ENCODE data around the gene EEF2K. TPM values are rescaled to one million over a fixed set of nuclear protein-coding genes. Genes with fewer than 3 reads are reported as not detected.

Gene EEF2K
- total and polyA plus RNA-seq, 2 of the 13 experiments (the other 11 are each of a cell fraction or from before 2014, with no cell fraction given): 22.0 to 23.8 TPM

DNA sequence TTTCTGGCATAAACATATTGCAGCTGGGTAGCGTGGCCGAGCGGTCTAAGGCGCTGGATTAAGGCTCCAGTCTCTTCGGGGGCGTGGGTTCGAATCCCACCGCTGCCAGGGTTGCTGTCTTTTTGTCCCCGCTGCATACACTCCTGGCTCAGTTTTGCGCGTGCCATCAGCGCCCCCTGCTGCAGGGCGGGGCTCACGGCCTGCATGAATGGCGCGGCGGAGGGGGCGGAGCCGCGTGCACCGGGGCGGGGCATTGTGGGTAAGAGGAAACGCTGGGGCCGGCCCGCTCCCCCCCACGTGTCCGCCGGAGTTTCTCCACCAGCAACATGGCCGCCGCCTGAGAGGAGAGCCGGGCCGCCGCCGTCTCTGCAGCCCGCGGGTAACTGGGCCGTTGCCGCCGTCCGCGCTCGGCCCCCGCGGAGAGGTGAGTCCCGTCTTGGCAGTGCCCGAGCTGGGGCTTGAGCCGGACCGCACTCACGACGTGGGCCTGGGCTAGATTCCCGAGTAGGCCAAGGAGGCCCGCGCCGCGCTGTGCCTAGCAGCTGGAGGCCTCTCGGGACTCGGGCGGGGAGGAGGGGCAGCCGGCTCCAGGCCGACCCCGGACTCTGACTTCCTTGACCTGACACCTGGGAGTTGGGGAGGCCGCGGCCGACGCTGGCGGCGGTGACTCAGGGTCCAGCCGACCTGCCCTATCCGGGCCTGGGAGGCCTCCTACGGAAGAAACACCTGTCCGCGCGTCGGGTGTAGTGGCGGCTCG is 91.2 kb downstream of the EEF2K start, which contains the start of gene POLR3E (continued):
- TF ChIP-seq RBFOX2 (IDR thresholded peaks at IDR 0.05; ENCODE audit: low read depth, low read length): peak; percentile 99
- TF ChIP-seq, protein P1, sequence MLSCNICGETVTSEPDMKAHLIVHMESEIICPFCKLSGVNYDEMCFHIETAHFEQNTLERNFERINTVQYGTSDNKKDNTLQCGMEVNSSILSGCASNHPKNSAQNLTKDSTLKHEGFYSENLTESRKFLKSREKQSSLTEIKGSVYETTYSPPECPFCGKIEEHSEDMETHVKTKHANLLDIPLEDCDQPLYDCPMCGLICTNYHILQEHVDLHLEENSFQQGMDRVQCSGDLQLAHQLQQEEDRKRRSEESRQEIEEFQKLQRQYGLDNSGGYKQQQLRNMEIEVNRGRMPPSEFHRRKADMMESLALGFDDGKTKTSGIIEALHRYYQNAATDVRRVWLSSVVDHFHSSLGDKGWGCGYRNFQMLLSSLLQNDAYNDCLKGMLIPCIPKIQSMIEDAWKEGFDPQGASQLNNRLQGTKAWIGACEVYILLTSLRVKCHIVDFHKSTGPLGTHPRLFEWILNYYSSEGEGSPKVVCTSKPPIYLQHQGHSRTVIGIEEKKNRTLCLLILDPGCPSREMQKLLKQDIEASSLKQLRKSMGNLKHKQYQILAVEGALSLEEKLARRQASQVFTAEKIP (CRISPR knock-in tag; IDR thresholded peaks at IDR 0.05; ENCODE audit: borderline replicate concordance): no peak
- TF ChIP-seq ZFYVE20 (CRISPR knock-in tag; IDR thresholded peaks at IDR 0.05; ENCODE audit: borderline replicate concordance, low read depth): peak; percentile 94
- peak; percentile 97 for TF ChIP-seq ZSCAN9 (CRISPR knock-in tag; IDR thresholded peaks at IDR 0.05; ENCODE audit: borderline replicate concordance)
- TF ChIP-seq KLF6 (CRISPR knock-in tag; IDR thresholded peaks at IDR 0.05): peak; percentile 95
- TF ChIP-seq RFX3 (CRISPR knock-in tag; IDR thresholded peaks at IDR 0.05): peak; percentile 39; the same call in 1 of the 2 replicates
- TF ChIP-seq ZNF207 (IDR thresholded peaks at IDR 0.05; ENCODE audit: borderline replicate concordance): no peak
- TF ChIP-seq EHMT2 (IDR thresholded peaks at IDR 0.05; ENCODE audit: borderline replicate concordance, low read depth, low read length): no peak
- peak; percentile 99 for TF ChIP-seq ZNF136 (CRISPR knock-in tag; IDR thresholded peaks at IDR 0.05; ENCODE audit: low read depth)
- TF ChIP-seq, protein P2, sequence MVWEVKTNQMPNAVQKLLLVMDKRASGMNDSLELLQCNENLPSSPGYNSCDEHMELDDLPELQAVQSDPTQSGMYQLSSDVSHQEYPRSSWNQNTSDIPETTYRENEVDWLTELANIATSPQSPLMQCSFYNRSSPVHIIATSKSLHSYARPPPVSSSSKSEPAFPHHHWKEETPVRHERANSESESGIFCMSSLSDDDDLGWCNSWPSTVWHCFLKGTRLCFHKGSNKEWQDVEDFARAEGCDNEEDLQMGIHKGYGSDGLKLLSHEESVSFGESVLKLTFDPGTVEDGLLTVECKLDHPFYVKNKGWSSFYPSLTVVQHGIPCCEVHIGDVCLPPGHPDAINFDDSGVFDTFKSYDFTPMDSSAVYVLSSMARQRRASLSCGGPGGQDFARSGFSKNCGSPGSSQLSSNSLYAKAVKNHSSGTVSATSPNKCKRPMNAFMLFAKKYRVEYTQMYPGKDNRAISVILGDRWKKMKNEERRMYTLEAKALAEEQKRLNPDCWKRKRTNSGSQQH (CRISPR knock-in tag; IDR thresholded peaks at IDR 0.05; ENCODE audit: low read depth): peak; percentile 81; the same call in 1 of the 2 replicates
- peak; percentile 99 for TF ChIP-seq CBX1 (IDR thresholded peaks at IDR 0.05; ENCODE audit: low read depth)
- TF ChIP-seq ZNF335 (CRISPR knock-in tag; IDR thresholded peaks at IDR 0.05): peak; percentile 89
- peak; percentile 92 for TF ChIP-seq ZNF160 (CRISPR knock-in tag; IDR thresholded peaks at IDR 0.05)
- TF ChIP-seq ZNF572 (CRISPR knock-in tag; IDR thresholded peaks at IDR 0.05): peak; percentile 35; the same call in 1 of the 2 replicates
- peak; percentile 96 for TF ChIP-seq GABPB1 (CRISPR knock-in tag; IDR thresholded peaks at IDR 0.05)
- TF ChIP-seq ATF1 (CRISPR knock-in tag; IDR thresholded peaks at IDR 0.05): no peak
- 0 out of 2 replicates have a peak, but pooled peaks have one; percentile 33 for TF ChIP-seq ZFAT (CRISPR knock-in tag; conservative IDR thresholded peaks at IDR 0.05)
- TF ChIP-seq, protein P3, sequence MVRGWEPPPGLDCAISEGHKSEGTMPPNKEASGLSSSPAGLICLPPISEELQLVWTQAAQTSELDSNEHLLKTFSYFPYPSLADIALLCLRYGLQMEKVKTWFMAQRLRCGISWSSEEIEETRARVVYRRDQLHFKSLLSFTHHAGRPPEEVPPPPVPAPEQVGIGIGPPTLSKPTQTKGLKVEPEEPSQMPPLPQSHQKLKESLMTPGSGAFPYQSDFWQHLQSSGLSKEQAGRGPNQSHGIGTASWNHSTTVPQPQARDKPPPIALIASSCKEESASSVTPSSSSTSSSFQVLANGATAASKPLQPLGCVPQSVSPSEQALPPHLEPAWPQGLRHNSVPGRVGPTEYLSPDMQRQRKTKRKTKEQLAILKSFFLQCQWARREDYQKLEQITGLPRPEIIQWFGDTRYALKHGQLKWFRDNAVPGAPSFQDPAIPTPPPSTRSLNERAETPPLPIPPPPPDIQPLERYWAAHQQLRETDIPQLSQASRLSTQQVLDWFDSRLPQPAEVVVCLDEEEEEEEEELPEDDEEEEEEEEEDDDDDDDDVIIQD (CRISPR knock-in tag; IDR thresholded peaks at IDR 0.05; ENCODE audit: low read depth): peak; percentile 90
- TF ChIP-seq SP5 (CRISPR knock-in tag; IDR thresholded peaks at IDR 0.05; ENCODE audit: borderline replicate concordance, low read depth): peak; percentile 97
- TF ChIP-seq PITX1 (CRISPR knock-in tag; IDR thresholded peaks at IDR 0.05): peak; percentile 99
- peak; percentile 34; the same call in 1 of the 2 replicates for TF ChIP-seq ZNF549 (CRISPR knock-in tag; IDR thresholded peaks at IDR 0.05)
- TF ChIP-seq ZNF205 (CRISPR knock-in tag; IDR thresholded peaks at IDR 0.05): peak; percentile 91
- TF ChIP-seq ZNF510 (CRISPR knock-in tag; IDR thresholded peaks at IDR 0.05; ENCODE audit: low read depth): peak; percentile 99
- peak; percentile 99 for TF ChIP-seq ZNF230 (CRISPR knock-in tag; IDR thresholded peaks at IDR 0.05)
- peak; percentile 67; the same call in 1 of the 2 replicates for TF ChIP-seq SMC3 (IDR thresholded peaks at IDR 0.05; ENCODE audit: low read length)
- TF ChIP-seq ZNF562 (CRISPR knock-in tag; IDR thresholded peaks at IDR 0.05; ENCODE audit: borderline replicate concordance): no peak
- TF ChIP-seq ZNF781 (CRISPR knock-in tag; IDR thresholded peaks at IDR 0.05; ENCODE audit: borderline replicate concordance, not compliant biosample characterization): peak; percentile 83

All from HepG2 (cell line).